HEK293 (cell line): ENCODE measurements around the gene MECR.

Source experiments
- YY1 ChIP-seq: fragments of 450-650 bp; formaldehyde crosslinking; IDR thresholded peaks from 2 replicates; pipeline ENCODE4 v1.5.1; 2018; ENCODE audit warnings: missing biosample characterization, missing genetic modification characterization
- ZNF488 ChIP-seq: fragments of 450-650 bp; formaldehyde crosslinking; IDR thresholded peaks from 2 replicates; pipeline ENCODE4 v1.5.1; 2016; ENCODE audit warnings: missing biosample characterization, missing genetic modification characterization
- ZNF692 ChIP-seq: fragments of 450-650 bp; formaldehyde crosslinking; IDR thresholded peaks from 2 replicates; pipeline ENCODE4 v1.5.1; 2016; ENCODE audit warnings: missing biosample characterization, missing genetic modification characterization
- TF ChIP-seq, protein P1 (sequence below): fragments of 450-650 bp; formaldehyde crosslinking; IDR thresholded peaks from 2 replicates; pipeline ENCODE4 v1.5.1; 2016; ENCODE audit warnings: missing biosample characterization, missing genetic modification characterization

DNA sequence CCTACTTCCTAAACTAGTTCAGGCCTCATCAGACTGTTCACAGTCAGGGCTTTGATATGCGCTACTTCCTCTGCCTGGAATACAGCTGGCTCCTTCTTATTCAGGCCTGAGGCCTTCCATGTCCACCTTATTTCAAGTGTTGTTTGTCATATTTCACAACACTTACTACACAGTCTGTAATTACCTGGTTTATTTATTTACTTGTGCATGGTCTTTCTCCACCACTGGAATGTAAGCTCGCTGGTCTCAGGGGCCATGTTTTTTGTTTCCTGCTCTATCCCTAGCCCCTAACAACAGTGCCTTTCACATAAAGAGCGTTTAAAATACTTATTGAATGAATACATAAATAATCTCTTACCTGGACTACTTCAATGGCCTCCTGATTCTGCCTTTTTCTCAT is 44.5 kb downstream of the MECR start:
- TF ChIP-seq, protein P1, sequence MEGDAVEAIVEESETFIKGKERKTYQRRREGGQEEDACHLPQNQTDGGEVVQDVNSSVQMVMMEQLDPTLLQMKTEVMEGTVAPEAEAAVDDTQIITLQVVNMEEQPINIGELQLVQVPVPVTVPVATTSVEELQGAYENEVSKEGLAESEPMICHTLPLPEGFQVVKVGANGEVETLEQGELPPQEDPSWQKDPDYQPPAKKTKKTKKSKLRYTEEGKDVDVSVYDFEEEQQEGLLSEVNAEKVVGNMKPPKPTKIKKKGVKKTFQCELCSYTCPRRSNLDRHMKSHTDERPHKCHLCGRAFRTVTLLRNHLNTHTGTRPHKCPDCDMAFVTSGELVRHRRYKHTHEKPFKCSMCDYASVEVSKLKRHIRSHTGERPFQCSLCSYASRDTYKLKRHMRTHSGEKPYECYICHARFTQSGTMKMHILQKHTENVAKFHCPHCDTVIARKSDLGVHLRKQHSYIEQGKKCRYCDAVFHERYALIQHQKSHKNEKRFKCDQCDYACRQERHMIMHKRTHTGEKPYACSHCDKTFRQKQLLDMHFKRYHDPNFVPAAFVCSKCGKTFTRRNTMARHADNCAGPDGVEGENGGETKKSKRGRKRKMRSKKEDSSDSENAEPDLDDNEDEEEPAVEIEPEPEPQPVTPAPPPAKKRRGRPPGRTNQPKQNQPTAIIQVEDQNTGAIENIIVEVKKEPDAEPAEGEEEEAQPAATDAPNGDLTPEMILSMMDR, result no peak
- TF ChIP-seq ZNF692 (tag by site-specific recombination) (no peak), YY1 (no peak), ZNF488 (tag by site-specific recombination) (no peak)
